Vagina (tissue), 2 donors: ENCODE measurements around the gene PHF3. TPM values are rescaled to one million over a fixed set of nuclear protein-coding genes. Genes with fewer than 3 reads are reported as not detected.

Experiments used
- DNase-seq, 2 donors: peaks; one replicate each; pipeline ENCODE4 v3.0.0-alpha.2; 2017; ENCODE audit errors: extremely low spot score in 2 of 2
- H3K27ac ChIP-seq: fragments of 200-600 bp; sonication (generic); one replicate; pipeline ENCODE4 v1.5.1; 2019
- H3K27me3 ChIP-seq: fragments of 200-600 bp; sonication (generic); one replicate; pipeline ENCODE4 v1.5.1; 2019
- H3K36me3 ChIP-seq, 2 donors: fragments of 200-600 bp; sonication (generic); one replicate each; pipeline ENCODE4 v1.5.1; 2017 to 2019
- H3K4me1 ChIP-seq: fragments of 200-600 bp; sonication (generic); one replicate; pipeline ENCODE4 v1.5.1; 2019
- H3K4me3 ChIP-seq, 2 donors: fragments of 200-600 bp; sonication (generic); 1 replicate in 1 of 2; 2 replicates in 1 of 2; pipeline ENCODE4 v1.5.1; 2016 to 2019
- H3K9me3 ChIP-seq: fragments of 200-600 bp; sonication (generic); one replicate; pipeline ENCODE4 v1.5.1; 2019
- POLR2A ChIP-seq, 2 donors: fragments of 450-650 bp; IDR thresholded peaks; one replicate each; pipeline ENCODE4 v1.6.1; 2017; ENCODE audit warnings: antibody characterized with exemption in 2 of 2, mild to moderate bottlenecking in 2 of 2, moderate library complexity in 2 of 2
- POLR2AphosphoS5 ChIP-seq, 2 donors: sonication (generic); formaldehyde crosslinking; IDR thresholded peaks; one replicate each; pipeline ENCODE4 v1.9.0; 2017; ENCODE audit warnings: antibody characterized with exemption in 2 of 2, mild to moderate bottlenecking in 2 of 2, low read depth in 1 of 2; ENCODE audit not compliant: insufficient read depth in 1 of 2
- intact Hi-C: fragments of 100-400 bp; cut with DNase I; formaldehyde crosslinking; loops from one replicate; pipeline ENCODE4 v1.15.1; 2023
- total RNA-seq: library from RNA; depleted of rRNA; stranded (reverse); fragments of >200 nt; gene quantifications from one replicate; pipeline ENCODE4 v1.2.3, GENCODE V29; 2016
- TF ChIP-seq, protein P1 (sequence below), 3 experiments: fragments of 450-650 bp in 2 of 3; fragments of 200-600 bp in 1 of 3; sonication (generic) in 1 of 3; IDR thresholded peaks; one replicate each; pipeline ENCODE4 v1.5.1; 2017 to 2019; ENCODE audit warnings: antibody characterized with exemption in 3 of 3, mild to moderate bottlenecking in 2 of 3, moderate library complexity in 2 of 3

Gene PHF3
- total RNA-seq, 1 donor from 2014 or later: 58.7 TPM

DNA sequence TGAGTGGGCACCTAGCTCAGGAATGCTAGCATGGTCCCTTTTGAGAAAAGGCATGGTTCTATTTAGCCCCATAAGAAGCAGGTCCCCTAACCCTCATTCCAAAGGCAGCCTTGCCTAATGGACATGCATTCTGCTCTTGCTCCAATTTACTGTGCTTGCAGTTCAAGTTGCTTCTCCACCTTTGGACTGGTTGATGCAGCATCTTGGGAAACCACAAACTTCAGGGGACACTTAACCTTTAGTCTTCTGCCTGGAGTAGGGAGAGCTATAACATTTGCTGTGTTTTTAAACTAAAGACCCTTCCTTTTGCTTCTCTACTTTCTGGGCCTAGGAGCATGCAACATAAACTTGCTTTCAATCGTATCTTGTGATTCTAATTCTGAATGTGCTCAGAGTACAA, 5.1 kb upstream of the PHF3 start:
- Histone ChIP-seq H3K36me3 (no peaks in the 10 kb centered on the region), H3K27ac (no peak overlapping the region), H3K4me1 (no peaks in the 10 kb centered on the region), H3K4me3 (no peak overlapping the region), H3K9me3 (no peaks in the 10 kb centered on the region), H3K27me3 (no peaks in the 10 kb centered on the region)
- TF ChIP-seq, protein P1, sequence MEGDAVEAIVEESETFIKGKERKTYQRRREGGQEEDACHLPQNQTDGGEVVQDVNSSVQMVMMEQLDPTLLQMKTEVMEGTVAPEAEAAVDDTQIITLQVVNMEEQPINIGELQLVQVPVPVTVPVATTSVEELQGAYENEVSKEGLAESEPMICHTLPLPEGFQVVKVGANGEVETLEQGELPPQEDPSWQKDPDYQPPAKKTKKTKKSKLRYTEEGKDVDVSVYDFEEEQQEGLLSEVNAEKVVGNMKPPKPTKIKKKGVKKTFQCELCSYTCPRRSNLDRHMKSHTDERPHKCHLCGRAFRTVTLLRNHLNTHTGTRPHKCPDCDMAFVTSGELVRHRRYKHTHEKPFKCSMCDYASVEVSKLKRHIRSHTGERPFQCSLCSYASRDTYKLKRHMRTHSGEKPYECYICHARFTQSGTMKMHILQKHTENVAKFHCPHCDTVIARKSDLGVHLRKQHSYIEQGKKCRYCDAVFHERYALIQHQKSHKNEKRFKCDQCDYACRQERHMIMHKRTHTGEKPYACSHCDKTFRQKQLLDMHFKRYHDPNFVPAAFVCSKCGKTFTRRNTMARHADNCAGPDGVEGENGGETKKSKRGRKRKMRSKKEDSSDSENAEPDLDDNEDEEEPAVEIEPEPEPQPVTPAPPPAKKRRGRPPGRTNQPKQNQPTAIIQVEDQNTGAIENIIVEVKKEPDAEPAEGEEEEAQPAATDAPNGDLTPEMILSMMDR (IDR thresholded peaks at IDR 0.05): no peak
- no peak for TF ChIP-seq POLR2AphosphoS5 (IDR thresholded peaks at IDR 0.05; ENCODE audit: insufficient read depth in 1 of 2, low read depth in 1 of 2)
- TF ChIP-seq POLR2A (IDR thresholded peaks at IDR 0.05): no peak
- DNase-seq: no peak
- intact Hi-C loops: no loop called here

DNA sequence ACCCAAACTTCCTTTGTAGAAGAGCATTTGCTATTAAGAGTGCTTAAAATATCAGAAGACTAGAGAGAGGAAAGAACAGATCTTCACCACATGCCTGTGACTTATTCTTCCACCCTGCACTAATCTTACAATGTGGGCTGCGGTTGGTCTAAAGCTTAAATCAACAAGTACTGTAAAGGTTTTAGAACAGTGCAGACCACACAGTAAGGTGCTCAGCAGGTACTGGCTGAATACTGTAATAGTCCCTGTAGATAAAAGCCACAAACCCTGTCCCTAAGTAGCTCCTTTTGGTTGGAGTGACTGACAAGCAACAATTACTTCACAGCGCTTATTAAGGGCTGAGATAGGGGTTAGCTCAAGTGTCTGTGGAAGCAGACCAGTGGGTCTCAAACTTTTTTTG, 972 bp upstream of the PHF3 start:
- intact Hi-C loops: no loop called here
- no peak for TF ChIP-seq POLR2A (IDR thresholded peaks at IDR 0.05)
- TF ChIP-seq, protein P1 (IDR thresholded peaks at IDR 0.05): no peak
- TF ChIP-seq POLR2AphosphoS5 (IDR thresholded peaks at IDR 0.05; ENCODE audit: insufficient read depth in 1 of 2, low read depth in 1 of 2): no peak
- no peak overlapping the region for H3K4me3 ChIP-seq
- no peaks in the 10 kb centered on the region for H3K9me3 ChIP-seq
- no peaks in the 10 kb centered on the region for H3K36me3 ChIP-seq
- H3K27me3 ChIP-seq: no peaks in the 10 kb centered on the region
- DNase-seq: no peak
- H3K4me1 ChIP-seq: peaks cover 24% of the 10 kb centered on the region
- H3K27ac ChIP-seq: no peak overlapping the region

DNA sequence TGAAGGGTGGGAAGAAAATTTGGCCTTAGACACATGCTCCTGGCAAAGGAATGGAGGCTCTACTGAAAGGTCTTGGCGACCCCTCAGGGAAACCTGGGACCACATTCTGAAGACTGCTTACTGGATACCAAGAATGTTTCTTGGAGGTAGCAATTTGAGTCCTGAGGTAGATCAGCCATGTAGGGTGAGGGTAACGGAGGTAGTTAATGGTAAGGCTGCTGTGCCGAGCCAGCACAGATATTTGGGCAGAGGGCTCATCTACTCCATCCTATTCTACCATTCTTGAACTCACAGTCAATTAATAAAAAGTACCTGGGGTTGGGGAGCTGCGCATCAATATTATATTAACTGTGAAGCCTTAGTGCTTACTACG, 401 bp upstream of the PHF3 start:
- intact Hi-C loops: no loop called here

DNA sequence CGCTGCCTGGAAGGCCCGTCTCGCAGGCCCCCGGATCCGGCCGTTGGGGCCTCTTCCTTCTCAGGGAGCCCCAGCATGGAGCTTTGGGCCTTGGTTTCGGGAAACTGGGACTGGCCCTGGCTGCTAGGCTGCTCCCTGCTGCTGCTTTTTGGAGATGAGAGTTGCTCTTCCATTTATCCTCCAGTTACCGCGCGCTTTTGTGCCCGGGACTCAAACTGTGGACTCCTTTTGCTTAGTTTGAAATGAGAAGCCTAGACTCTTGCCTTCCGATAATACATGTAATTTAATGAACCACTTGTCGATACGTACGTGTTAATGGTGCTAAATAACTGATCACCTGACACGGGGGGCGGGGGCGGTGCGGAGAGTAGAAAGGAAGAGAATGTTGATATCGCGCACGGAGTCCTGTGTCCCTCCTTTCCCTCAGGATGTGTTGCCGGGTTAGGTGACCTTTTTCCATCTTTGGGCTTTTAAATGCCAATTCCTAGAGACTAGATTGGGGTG, 968 bp downstream of the PHF3 start:
- no peaks in the 10 kb centered on the region for H3K36me3 ChIP-seq
- no peaks in the 10 kb centered on the region for H3K27me3 ChIP-seq
- H3K27ac ChIP-seq: peak overlapping the region; percentile 96
- DNase-seq: peak in 1 of 2 donors; percentile 87
- no peak for TF ChIP-seq POLR2A (IDR thresholded peaks at IDR 0.05)
- TF ChIP-seq, protein P1 (IDR thresholded peaks at IDR 0.05): no peak
- TF ChIP-seq POLR2AphosphoS5 (IDR thresholded peaks at IDR 0.05; ENCODE audit: insufficient read depth in 1 of 2, low read depth in 1 of 2): no peak
- intact Hi-C loops: loop anchor here (2.0 kb wide), 1 partner anchor 64 kb away; the partner anchor contains the start of genes LOC128125822 and PTP4A1
- H3K4me3 ChIP-seq: peak overlapping the region; percentile 75 to 91
- peaks cover 39% of the 10 kb centered on the region for H3K4me1 ChIP-seq
- no peaks in the 10 kb centered on the region for H3K9me3 ChIP-seq

More for the DNA sequence above, 401 bp upstream of the PHF3 start:
- Histone ChIP-seq H3K9me3 (no peaks in the 10 kb centered on the region), H3K4me3 (peak overlapping the region; percentile 75 to 91), H3K27ac (peak overlapping the region; percentile 96), H3K4me1 (peaks cover 30% of the 10 kb centered on the region), H3K27me3 (no peaks in the 10 kb centered on the region), H3K36me3 (no peaks in the 10 kb centered on the region)
- DNase-seq: no peak
- TF ChIP-seq POLR2AphosphoS5 (IDR thresholded peaks at IDR 0.05; ENCODE audit: insufficient read depth in 1 of 2, low read depth in 1 of 2) (no peak), POLR2A (IDR thresholded peaks at IDR 0.05) (no peak)
- TF ChIP-seq, protein P1 (IDR thresholded peaks at IDR 0.05): no peak

DNA sequence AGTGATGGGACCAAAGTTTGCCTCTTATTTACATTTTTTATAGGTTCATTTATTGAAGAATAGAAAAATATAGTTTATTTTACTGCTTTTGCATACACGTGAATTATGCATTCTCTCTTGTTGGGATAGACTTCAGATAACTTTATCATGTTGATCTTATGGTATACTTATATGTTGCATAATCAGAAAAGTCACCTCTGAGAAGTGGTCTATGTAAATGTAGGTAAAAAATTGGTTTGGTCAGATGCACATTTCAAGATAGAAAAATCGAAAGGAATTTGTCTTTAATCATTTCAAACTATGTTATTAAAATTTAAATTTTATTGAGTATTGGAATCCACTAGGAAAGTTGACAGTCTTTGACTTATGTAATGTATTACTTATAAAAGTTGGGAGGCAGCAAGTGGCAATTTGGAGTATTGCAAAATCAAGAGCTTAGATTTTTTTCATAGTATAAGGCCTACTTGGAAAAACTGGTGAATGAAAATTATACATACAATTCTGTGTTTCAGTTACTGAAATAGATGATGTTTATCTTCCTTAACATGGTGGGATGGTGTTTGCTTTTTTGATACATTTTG, 2.4 kb downstream of the PHF3 start:
- Histone ChIP-seq H3K27ac (peak overlapping the region; percentile 96), H3K36me3 (no peaks in the 10 kb centered on the region), H3K4me3 (peak overlapping the region in 1 of 2 donors; percentile 75), H3K9me3 (no peaks in the 10 kb centered on the region), H3K4me1 (peaks cover 51% of the 10 kb centered on the region), H3K27me3 (no peaks in the 10 kb centered on the region)
- no peak for DNase-seq
- TF ChIP-seq, protein P1 (IDR thresholded peaks at IDR 0.05): no peak
- TF ChIP-seq POLR2A (IDR thresholded peaks at IDR 0.05) (no peak), POLR2AphosphoS5 (IDR thresholded peaks at IDR 0.05; ENCODE audit: insufficient read depth in 1 of 2, low read depth in 1 of 2) (no peak)
- intact Hi-C loops: loop anchor here (2.0 kb wide), 1 partner anchor 65 kb away; the partner anchor contains the start of genes LOC128125822 and PTP4A1
